GM12873 (cell line): ENCODE data around the gene ABHD1.

Source experiments
- TF ChIP-seq, protein P1 (sequence below): IDR thresholded peaks from 2 replicates; pipeline ENCODE4 v1.5.1; 2012; ENCODE audit warnings: low read depth, mild to moderate bottlenecking, moderate library complexity, low read length, control low read depth; ENCODE audit not compliant: insufficient read depth; ENCODE audit errors: missing control alignments

The ABHD1 gene

DNA sequence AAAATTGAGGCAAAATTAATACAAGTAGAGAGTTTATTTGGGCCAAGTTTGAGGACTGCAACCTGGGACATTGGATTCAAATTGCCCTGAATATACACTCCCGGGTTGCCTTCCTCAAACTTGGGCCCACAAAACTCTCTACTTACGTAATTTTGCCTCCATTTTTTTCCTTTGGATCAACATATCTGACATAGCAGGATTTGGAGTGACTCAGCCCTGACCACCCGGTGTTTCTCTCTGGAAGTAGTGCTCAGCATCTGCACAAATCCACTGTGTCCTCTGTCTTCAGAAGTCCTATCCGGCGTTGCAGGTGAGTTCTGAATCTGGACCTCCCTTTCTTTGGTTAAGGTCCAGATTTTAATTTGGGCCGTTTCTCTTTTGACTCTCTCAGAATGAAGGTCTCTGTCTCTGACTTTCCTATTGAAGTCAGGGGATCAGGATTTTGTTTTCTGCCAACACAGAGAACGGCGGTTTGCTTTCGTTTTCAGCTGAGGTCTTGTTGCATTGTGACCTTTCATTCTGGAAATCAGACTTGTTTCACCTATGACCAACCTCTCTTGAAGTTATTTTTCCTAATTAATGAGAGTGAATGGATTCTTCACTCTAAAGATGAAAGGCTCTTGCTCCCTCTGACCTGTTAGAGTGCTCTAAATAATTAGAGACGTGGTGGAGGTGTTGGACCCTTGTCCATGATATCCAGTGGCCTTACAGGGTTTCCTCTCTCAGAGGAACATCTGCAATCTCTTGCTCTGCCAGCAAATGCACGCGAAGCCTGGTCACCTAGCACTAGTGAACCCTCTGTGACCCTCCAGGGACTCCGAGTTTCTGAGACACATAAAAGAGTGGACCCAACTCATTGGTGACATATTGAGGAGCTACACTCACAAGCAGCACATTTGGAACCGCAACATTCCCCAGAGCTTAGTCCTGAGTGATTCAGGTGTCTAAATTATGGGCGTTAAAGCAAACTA is 38.8 kb downstream of the ABHD1 start:
- TF ChIP-seq, protein P1, sequence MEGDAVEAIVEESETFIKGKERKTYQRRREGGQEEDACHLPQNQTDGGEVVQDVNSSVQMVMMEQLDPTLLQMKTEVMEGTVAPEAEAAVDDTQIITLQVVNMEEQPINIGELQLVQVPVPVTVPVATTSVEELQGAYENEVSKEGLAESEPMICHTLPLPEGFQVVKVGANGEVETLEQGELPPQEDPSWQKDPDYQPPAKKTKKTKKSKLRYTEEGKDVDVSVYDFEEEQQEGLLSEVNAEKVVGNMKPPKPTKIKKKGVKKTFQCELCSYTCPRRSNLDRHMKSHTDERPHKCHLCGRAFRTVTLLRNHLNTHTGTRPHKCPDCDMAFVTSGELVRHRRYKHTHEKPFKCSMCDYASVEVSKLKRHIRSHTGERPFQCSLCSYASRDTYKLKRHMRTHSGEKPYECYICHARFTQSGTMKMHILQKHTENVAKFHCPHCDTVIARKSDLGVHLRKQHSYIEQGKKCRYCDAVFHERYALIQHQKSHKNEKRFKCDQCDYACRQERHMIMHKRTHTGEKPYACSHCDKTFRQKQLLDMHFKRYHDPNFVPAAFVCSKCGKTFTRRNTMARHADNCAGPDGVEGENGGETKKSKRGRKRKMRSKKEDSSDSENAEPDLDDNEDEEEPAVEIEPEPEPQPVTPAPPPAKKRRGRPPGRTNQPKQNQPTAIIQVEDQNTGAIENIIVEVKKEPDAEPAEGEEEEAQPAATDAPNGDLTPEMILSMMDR, result no peak

DNA sequence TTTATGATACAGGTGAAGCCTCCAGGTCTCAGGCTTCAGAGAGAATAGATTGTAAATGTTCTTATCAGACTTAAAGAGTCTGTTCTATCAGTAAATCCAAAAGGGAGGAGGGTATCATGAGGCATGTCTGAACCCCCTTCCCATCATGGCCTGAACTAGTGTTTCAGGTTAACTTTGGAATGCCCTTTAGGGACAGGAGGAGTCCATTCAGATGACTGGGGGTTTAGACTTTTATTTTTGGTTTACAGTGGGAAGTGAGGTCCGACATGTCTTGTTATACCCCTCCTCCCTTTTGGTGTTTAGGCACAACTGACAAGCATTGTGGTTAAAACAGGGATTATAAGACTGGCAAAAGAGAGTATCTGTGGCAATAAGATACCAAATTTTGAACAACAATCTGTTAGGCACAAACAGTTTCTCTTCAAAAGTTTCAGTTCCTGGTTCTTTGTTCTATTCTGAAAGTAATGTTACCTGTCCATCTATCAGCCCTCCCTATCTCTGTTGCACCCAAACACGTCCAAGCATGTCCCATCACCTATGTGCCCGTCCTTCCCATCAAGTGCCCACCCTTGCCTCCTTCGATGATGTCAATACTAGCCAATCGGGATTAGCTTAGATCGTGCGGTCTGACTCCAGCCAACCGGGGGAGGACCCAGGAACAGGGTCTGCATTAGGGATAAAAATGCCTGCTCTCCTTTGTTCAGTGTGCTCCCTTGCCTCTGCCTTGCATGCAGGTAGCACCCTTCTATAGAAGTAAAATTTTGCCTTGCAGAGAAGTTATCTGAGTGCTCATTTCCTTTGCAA is 41.5 kb downstream of the ABHD1 start:
- TF ChIP-seq, protein P1, result no peak

DNA sequence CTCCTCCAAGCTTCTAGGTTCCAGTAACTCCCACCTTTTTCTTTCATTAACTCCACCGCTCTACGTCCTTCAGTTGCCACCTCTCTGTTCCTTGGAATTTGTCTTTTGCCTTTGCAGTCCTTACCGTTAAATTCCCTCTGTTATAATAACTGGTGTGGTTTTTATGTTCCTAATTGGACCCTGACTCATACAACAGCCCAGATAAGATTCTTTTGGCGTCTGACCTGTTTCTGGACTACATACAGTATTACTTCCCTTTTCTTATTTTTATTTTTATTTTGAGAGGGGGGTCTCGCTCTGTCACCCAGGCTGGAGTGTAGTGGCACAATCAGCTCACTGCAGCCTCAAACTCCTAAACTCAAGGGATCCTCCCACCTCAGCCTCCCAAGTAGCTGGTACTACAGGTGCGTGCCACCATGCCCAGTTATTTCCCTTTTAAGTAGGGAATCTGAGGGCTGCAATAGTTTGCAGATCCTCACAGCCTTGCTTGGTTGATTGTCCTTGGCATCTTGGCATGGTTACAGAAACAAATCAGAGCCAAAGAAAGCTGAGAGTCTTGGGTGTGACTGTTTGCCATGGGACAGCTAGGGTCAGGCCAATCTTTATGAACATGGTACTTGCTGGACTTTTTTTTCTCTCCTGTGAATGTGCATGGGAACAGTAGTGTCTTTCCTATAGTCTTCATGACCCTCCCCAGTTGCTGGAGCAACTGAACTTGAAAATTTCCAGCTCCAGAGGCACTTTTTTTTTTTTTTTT is 47.1 kb downstream of the ABHD1 start:
- TF ChIP-seq, protein P1, result no peak

DNA sequence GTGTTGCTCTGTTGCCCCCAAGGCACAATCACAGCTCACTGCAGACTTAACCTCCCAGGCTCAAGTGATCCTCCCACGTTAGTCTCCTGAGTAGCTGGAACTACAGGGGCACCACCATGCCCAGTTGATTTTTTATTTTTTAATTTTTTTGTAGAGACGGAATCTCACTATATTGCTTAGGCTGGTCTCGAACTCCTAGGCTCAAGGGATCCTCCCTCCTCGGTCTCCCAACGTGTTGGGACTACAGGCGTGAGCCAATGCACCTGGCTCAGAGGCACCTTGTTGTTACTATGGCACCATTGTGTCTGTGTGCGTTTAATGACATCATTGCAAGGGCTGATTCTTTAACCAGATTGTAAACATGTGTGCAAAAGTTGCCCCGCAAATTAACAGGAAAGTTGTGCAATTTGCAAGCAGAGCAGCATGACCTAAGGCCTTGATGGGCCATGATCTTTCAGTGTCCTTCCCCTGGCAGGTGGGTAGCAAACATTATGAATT is 47.8 kb downstream of the ABHD1 start:
- TF ChIP-seq, protein P1, result no peak

DNA sequence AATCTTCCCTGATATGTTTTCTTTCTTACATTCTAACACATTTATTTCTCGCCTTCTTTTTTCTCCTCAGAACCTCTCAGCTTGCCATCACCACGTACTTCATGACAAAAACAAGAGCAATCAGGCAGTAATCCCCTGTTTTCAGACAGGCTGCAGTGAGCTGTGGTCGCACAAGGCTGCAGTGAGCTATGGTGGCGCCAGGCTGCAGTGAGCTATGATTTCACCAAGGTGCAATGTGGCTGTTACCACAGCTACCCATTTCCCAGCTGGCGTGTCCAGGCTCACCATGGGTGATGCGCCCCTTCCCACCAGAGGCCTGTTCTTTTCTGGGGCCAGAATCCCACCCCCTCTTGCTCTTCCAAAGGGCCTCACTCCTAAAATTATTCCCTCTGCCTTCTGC is 51.0 kb downstream of the ABHD1 start:
- TF ChIP-seq, protein P1, result no peak

DNA sequence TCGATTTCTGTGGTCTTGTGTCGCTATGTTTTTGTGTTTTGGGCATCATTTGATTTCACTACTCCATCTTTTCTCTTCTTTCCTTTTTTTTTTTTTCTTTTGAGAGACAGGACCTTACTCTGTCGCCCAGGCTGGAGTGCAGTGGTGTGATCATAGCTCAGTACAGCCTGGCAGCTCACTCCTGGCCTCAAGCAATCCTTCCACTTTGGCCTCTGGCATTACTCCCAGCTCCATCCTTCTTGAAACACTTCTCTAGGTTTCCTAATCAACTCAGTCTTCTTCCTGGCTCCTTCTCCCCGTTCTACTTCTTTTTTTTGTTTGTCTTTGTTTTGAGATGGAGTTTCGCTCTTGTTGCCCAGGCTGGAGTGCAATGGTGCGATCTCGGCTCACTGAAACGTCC is 51.7 kb downstream of the ABHD1 start:
- TF ChIP-seq, protein P1, result no peak
